IPS-20b (cell line): Measurements from ENCODE around the gene UNC13D.
"Not testable (repeated sequence)": the region's sequence is repeated elsewhere in the genome, so short reads cannot be mapped to it uniquely, and the experiment has no call there.

Experiments
- H3K27ac ChIP-seq: one replicate; pipeline ENCODE4 v1.5.1; 2013; ENCODE audit warnings: low read length
- H3K27me3 ChIP-seq: 2 replicates; pipeline ENCODE4 v1.6.1; 2013; ENCODE audit warnings: mild to moderate bottlenecking, low read length, inconsistent platforms; ENCODE audit not compliant: insufficient read depth
- H3K36me3 ChIP-seq: 2 replicates; pipeline ENCODE4 v1.6.1; 2013; ENCODE audit warnings: low read depth, mild to moderate bottlenecking, inconsistent platforms, low read length, moderate library complexity; ENCODE audit not compliant: insufficient read depth
- H3K4me1 ChIP-seq: 2 replicates; pipeline ENCODE4 v1.6.1; 2013; ENCODE audit warnings: mild to moderate bottlenecking, control low read depth, inconsistent platforms, low read length, moderate library complexity; ENCODE audit not compliant: insufficient read depth
- H3K4me3 ChIP-seq: 2 replicates; pipeline ENCODE4 v1.5.1; 2013; ENCODE audit warnings: mild to moderate bottlenecking, low read length, inconsistent platforms
- H3K9ac ChIP-seq: 2 replicates; pipeline ENCODE4 v1.6.1; 2013; ENCODE audit warnings: low read depth, mild to moderate bottlenecking, inconsistent platforms, low read length, moderate library complexity
- H3K9me3 ChIP-seq: 2 replicates; pipeline ENCODE4 v1.6.1; 2013; ENCODE audit warnings: mild to moderate bottlenecking, low read depth, low read length, inconsistent platforms; ENCODE audit not compliant: insufficient read depth

Gene UNC13D

GRCh38 chr17:75778066-75778860, 65.9 kb downstream of the UNC13D start:
- H3K4me1 ChIP-seq, H3K27me3 ChIP-seq, H3K9me3 ChIP-seq: not testable (repeated sequence)
- Histone ChIP-seq H3K36me3 (peaks cover 28% of the 10 kb centered on the region), H3K27ac (peak overlapping the region; percentile 49), H3K9ac (peak overlapping the region; percentile 95), H3K4me3 (peak overlapping the region; percentile 96)

DNA sequence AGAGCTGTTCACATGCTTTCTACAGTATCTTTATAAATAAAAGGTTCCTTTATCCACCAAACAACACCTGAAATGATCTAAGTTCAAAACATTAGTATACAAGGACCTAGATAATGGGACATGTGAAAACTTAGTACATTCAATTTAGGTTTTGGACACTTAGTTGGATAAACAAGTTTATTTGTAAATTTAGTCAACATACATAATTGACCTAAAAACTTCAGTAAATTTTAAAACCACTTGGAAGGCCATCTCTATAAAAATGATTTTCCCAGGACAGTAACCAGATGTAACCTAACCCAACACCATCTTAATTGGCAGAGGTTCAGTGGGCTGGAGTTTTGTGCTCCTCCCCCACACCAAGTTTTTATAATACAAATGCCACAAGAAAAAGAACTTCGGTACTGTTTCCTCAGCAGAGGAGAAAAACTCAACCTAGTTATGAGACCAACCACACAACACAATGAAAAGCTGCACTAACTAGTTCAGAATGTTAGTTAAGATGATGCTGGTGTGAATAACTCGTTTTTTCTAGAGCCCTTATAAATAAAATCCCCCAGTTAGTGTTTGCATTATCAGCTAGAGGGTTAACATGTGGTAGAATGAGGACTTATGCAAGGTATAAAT, 66.8 kb downstream of the UNC13D start:
- Histone ChIP-seq H3K9me3 (no peaks in the 10 kb centered on the region), H3K9ac (no peak overlapping the region), H3K4me1 (no peaks in the 10 kb centered on the region), H3K36me3 (peaks cover 28% of the 10 kb centered on the region), H3K4me3 (peak overlapping the region; percentile 96), H3K27ac (no peak overlapping the region), H3K27me3 (no peaks in the 10 kb centered on the region)
